ENCODE measurements around the gene PCDHB3.
"Not testable (repeated sequence)": the region's sequence is repeated elsewhere in the genome, so short reads cannot be mapped to it uniquely, and the experiment has no call there.

The PCDHB3 gene

GRCh38 chr5:141094481-141095262, 5.6 kb upstream of the PCDHB3 start, which contains the start of gene PCDHB2:
PCDHB2 (plus strand) TSS chr5:141094615; CDS start chr5:141094791, 176 bp downstream.
- no peak for DNase-seq (ENCODE audit: low spot score)
- no peak for TF ChIP-seq CTCF (IDR thresholded peaks at IDR 0.05; ENCODE audit: extremely low read depth, missing control alignments)

GRCh38 chr5:141095263-141095641, 5.0 kb upstream of the PCDHB3 start:
- no peak for DNase-seq (ENCODE audit: low spot score)
- no peak for TF ChIP-seq CTCF (IDR thresholded peaks at IDR 0.05; ENCODE audit: extremely low read depth, missing control alignments)

- not testable (repeated sequence) for DNase-seq (ENCODE audit: low spot score)
These were observed 4.1 kb upstream of the PCDHB3 start for GRCh38 chr5:141096181-141096580.

GRCh38 chr5:141096586-141096985, 3.7 kb upstream of the PCDHB3 start:
- not testable (repeated sequence) for DNase-seq (ENCODE audit: low spot score)

DNA sequence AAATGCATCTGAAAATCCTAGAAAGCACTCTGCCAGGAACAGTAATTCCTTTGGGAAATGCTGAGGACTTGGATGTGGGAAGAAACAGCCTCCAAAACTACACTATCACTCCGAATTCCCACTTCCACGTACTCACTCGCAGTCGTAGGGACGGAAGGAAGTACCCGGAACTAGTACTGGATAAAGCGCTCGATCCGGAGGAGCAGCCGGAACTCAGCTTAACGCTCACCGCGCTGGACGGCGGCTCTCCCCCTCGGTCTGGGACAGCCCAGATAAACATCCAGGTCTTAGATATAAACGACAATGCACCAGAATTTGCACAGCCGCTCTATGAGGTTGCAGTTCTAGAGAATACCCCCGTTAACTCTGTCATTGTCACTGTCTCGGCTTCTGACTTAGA, 786 bp downstream of the PCDHB3 start:
- no peak for DNase-seq (ENCODE audit: low spot score)
- TF ChIP-seq CTCF (IDR thresholded peaks at IDR 0.05; ENCODE audit: extremely low read depth, missing control alignments): no peak

- not testable (repeated sequence) for DNase-seq (ENCODE audit: low spot score)
These were observed 1.8 kb downstream of the PCDHB3 start for GRCh38 chr5:141102070-141102469.

- DNase-seq (ENCODE audit: low spot score): not testable (repeated sequence)
These were observed 2.2 kb downstream of the PCDHB3 start for GRCh38 chr5:141102471-141102870.

- no peak for DNase-seq (ENCODE audit: low spot score)
- no peak for TF ChIP-seq CTCF (IDR thresholded peaks at IDR 0.05; ENCODE audit: extremely low read depth, missing control alignments)
These were observed 5.1 kb downstream of the PCDHB3 start for GRCh38 chr5:141105350-141105749.

DNA sequence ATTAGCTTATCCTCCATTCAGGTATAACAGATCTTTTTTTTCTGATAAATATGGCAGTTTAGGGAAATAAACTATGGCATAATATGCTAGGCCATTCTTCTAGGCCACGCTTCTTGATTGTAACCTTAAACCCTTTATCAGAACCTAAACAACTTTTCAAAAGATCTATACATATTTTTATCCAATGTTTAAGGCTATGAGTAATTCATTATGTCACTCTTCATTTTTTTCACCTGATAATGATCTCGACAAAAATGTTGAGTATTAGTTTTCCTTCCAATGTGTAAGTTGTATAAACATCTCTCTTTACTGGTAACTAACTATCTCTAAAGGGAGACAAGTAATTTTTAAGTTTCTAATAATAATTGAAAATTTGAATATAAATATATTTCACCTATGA, 19.0 kb downstream of the PCDHB3 start:
- no peak for DNase-seq (ENCODE audit: low spot score)
- no peak for TF ChIP-seq CTCF (IDR thresholded peaks at IDR 0.05; ENCODE audit: extremely low read depth, missing control alignments)

DNA sequence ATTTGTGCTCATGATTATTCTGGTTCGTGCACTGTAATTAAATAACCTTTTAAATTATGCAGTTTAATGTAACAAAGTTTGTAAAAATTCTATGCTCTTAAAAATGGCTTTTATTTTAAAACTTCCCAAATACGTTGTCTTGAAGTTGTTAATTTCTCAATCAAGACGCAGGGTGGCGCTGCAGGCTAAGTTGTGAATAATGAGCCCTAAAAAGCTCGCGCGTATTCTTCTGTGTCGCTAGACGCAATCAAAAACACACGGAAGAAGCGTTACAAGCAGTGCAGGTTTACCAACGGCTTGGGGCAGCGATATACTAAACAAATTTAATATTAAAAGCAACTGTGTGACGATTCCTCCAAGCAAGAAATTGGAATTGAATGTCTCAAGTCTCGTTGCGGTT, 21.3 kb downstream of the PCDHB3 start, which contains the start of gene PCDHB4:
Gene PCDHB4 (plus strand): TSS at position 256 of the 400 bp plus-strand sequence. CDS start 181 bp downstream, outside the sequence.
- no peak for TF ChIP-seq CTCF (IDR thresholded peaks at IDR 0.05; ENCODE audit: extremely low read depth, missing control alignments)
- DNase-seq (ENCODE audit: low spot score): no peak
